Measurements from ENCODE around the gene POLR2J3.
A peak's percentile ranks its signal among the peaks of the same experiment; 100 is the strongest.
"Not testable (repeated sequence)": the region's sequence is repeated elsewhere in the genome, so short reads cannot be mapped to it uniquely, and the experiment has no call there.

Gene POLR2J3

DNA sequence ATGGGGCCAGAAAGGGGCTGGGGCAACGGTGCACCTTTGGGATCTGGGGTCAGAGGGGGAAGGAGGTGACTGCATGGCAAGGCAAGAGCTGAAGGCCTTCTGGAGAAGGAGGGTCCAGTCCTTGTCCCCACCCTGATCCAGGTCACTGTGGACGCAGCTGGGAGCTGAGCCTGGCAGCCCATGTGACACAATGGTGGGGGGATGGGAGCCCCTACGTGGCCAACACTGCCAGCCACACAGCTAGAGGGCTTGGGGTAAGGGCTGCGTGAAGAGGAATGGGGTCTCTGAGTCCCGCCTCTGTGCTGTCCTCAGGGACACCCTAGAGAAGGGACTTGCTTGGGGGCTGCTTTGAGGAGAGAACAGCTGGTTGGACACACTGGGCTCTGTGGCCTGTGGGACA is 9.3 kb upstream of the POLR2J3 start:
- DNase-seq = not testable (repeated sequence)

DNA sequence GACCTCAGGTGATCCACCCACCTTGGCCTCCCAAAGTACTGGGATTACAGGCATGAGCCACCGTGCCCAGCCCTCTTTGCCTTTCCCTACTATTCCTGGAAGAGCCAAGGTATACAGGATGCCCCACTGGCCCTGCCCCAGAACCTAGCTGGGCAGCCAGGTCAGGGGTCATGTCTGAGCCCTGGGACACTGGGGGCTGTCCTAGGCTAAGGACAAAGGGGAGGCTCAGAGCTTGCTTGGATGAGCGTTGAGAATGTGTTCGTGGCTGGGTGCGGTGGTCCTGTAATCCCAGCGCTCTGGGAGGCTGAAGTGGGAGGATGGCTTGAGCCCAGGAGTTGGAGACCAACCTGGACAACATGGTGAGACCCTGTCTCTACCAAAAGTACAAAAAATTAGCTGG is 6.1 kb upstream of the POLR2J3 start:
- not testable (repeated sequence) for DNase-seq

GRCh38 chr7:102577315-102578240 is 5.2 kb upstream of the POLR2J3 start:
- DNase-seq = not testable (repeated sequence)

DNA sequence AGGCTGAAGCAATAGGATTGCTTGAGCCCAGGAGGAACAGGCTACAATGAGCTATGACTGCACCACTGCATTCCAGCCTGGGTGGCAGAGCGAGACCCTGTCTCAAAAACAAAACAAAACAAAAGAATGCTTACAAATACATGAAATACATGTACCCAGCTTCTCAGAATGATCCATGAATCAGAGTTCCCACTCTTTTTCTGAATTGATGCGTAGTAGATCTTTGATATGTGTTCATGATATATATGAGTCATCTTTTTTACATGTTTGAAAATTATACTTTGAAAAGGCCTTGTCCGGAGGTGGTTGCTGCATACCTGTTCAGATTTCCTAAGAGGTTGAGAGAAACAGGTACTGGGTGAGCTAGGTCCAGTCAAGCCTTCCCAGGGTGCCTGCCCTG is 4.0 kb upstream of the POLR2J3 start:
- not testable (repeated sequence) for DNase-seq

GRCh38 chr7:102574607-102575006 is 2.2 kb upstream of the POLR2J3 start:
- DNase-seq = not testable (repeated sequence)

DNA sequence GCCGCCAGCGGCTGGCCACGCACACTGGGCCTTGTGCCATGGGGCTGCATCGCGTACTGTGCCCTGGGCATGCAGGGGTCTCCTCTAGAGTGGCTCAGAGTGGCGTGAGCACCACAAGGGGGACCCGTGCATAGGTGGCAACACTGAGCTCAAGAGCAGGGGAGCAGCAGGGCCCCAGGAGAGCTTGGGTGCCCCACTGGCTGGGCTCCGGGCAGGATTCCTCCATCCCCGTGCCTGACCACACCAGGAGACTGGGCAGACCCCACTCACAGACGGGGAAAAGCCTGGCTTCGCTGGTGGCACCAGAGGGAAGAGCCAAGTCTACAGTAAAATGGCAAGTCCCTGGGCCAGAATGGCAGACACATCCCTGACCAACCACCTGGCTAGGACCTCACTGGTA is 3.8 kb downstream of the POLR2J3 start:
- not testable (repeated sequence) for DNase-seq

- not testable (repeated sequence) for DNase-seq
These were observed 21.5 kb downstream of the POLR2J3 start, which contains the start of gene SPDYE2 for GRCh38 chr7:102550808-102551422. TSS of gene SPDYE2 (plus strand) at chr7:102551226. CDS start at chr7:102553256, 2,030 bp downstream.

- DNase-seq = not testable (repeated sequence)
These were observed 26.0 kb downstream of the POLR2J3 start for GRCh38 chr7:102546353-102546752.

DNA sequence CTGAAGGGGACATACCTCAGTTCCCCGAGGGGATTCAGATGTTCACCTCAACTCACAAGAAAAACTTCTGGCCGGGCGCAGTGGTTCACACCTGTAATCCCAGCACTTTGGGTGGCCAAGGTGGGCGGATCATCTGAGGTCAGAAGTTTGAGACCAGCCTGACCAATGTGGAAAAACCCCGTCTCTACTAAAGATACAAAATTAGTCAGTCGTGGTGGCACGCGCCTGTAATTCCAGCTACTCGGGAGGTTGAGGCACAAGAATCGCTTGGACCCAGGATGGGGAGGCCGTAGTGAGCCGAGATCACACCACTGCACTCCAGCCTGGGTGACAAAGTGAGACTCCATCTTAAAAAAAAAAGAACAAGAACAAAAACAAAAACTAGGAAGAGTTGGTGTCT is 27.1 kb downstream of the POLR2J3 start:
- not testable (repeated sequence) for DNase-seq

- not testable (repeated sequence) for DNase-seq
These were observed 28.0 kb downstream of the POLR2J3 start for GRCh38 chr7:102544372-102544771.

- not testable (repeated sequence) for DNase-seq
These were observed 28.8 kb downstream of the POLR2J3 start, which contains the start of gene UPK3BL2 for GRCh38 chr7:102543596-102543995. TSS of gene UPK3BL2 (minus strand) at chr7:102543696. CDS start at chr7:102543636, 60 bp downstream.

DNA sequence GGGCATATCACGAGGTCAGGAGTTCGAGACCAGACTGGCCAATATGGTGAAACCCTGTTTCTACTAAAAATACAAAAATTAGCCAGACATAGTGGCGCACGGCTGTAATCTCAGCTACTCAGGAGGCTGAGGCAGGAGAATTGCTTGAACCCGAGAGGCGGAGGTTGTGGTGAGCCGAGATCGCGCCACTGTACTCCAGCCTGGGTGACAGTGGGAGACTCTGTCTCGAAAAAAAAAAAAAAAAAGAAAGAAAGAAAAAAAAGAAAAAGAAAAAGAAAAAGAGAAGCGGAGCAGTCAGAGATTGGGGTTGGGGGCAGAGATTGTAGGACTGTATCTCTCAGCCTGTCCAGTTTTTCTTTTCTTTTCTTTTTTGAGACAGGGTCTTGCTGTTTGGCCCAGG is 29.6 kb downstream of the POLR2J3 start:
- not testable (repeated sequence) for DNase-seq

DNA sequence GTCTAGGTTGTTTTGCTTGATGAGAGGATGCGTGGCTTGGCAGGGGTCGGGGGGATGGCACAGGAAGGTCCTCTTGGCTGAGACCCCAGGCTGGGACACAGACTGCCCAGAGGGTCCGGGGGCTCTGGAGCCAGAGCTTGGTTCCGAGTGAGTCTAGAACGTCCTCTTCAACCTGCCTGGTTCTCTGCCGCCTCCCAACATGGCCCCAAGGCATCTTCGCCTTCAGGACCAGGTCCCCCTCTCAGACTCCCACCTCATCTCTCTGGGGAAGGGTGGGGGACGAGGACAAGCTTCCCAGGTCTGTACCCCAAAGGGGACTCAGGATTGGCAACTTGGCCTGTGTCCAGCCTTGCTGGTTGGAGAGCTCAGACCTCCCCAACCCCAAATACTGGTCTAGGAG is 30.3 kb downstream of the POLR2J3 start:
- DNase-seq = not testable (repeated sequence)

- not testable (repeated sequence) for DNase-seq
These were observed 31.8 kb downstream of the POLR2J3 start for GRCh38 chr7:102540604-102541003.

- peak; percentile 0 for DNase-seq
These were observed 37.2 kb downstream of the POLR2J3 start for GRCh38 chr7:102535062-102535615.

DNA sequence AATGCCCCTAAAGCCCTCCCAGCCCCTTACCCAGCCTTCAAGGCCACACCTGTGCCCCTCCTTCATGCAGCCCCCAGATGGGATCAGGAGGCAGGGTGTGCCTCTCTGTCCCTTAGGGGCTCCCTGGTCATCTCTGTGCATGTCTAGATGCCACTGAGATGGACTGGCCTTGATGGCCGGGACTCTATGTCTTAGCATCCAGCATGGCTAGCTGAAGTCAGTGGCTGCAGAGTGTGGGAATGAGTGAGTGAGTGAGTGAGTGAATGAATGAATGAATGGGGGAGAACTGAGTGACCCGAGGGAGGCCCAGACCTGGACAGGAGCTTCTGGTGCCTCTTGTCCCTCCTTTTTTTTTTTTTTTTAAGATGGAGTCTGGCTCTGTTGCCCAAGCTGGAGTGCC is 40.3 kb downstream of the POLR2J3 start:
- DNase-seq = not testable (repeated sequence)

DNA sequence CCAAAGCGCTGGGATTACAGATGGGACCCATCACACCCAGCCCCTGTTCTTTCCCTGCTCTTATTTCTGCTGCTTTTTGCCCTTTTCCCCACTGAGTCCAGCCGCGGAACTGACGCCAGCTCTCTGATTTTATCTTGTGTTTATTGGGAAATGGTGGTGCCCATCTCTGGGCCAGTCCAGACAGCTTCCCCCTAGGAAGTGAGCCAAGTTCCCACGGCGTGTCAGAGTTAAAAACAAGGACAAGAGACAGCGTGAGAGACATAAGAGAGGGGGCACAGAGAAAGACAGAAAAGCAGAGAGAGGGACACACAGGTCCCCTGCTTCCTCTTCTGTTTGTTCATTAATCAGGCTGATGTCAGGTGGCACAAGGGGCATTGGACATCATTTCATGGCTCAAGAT is 40.8 kb downstream of the POLR2J3 start:
- DNase-seq = not testable (repeated sequence)

- not testable (repeated sequence) for DNase-seq
These were observed 44.3 kb downstream of the POLR2J3 start for GRCh38 chr7:102527822-102528793.

GRCh38 chr7:102527182-102527581 is 45.2 kb downstream of the POLR2J3 start:
- not testable (repeated sequence) for DNase-seq

- not testable (repeated sequence) for DNase-seq
These were observed 47.6 kb downstream of the POLR2J3 start for GRCh38 chr7:102524803-102525202.

DNA sequence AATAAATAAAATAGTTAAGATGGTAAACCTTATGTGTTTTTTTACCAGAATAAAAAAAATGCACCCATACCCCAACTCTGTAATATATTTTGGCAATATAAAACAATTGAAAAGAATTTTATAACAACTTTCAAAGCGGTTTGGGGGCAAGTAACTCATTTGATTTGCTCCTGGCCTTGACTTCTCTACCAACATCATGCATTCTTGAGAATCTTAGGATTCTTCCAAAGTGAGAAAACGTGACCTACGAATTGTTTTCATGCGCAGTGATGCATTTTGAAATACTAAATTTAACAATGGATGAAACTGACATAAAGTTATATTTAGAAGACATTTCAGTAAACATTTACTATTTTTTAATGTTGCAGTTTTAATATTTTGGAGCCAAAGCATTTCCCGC is 51.6 kb downstream of the POLR2J3 start:
- not testable (repeated sequence) for DNase-seq

- peak; percentile 5 for DNase-seq
These were observed 54.7 kb downstream of the POLR2J3 start, which contains the start of gene RASA4B for GRCh38 chr7:102517550-102518147. TSS of gene RASA4B (minus strand) at chr7:102517777. CDS start at chr7:102517710, 67 bp downstream.
